Trophoblast cell (in vitro differentiated cells and primary cell): Measurements from ENCODE around the gene PHB1.
A peak's percentile ranks its signal among the peaks of the same experiment; 100 is the strongest.

Experiments
- DNase-seq, 2 donors: peaks; one replicate each; pipeline ENCODE4 v3.0.0-alpha.2; 2016
- H2AFZ ChIP-seq: 2 replicates; pipeline ENCODE4 v1.6.1; 2013; ENCODE audit warnings: low read length, moderate library complexity, mild to moderate bottlenecking; ENCODE audit not compliant: insufficient read depth, poor library complexity
- H2AK5ac ChIP-seq: 2 replicates; pipeline ENCODE4 v1.6.1; 2013; ENCODE audit warnings: mild to moderate bottlenecking, low read length
- H2BK120ac ChIP-seq: 2 replicates; pipeline ENCODE4 v1.6.1; 2013; ENCODE audit warnings: low read length, mild to moderate bottlenecking, moderate library complexity; ENCODE audit not compliant: insufficient read depth, poor library complexity
- H2BK12ac ChIP-seq: 2 replicates; pipeline ENCODE4 v1.6.1; 2013; ENCODE audit warnings: mild to moderate bottlenecking, low read length, moderate library complexity
- H2BK5ac ChIP-seq: 2 replicates; pipeline ENCODE4 v1.6.1; 2013; ENCODE audit warnings: low read length, low read depth, moderate library complexity, mild to moderate bottlenecking; ENCODE audit not compliant: poor library complexity
- H3K14ac ChIP-seq: 2 replicates; pipeline ENCODE4 v1.6.1; 2013; ENCODE audit warnings: mild to moderate bottlenecking, low read length
- H3K18ac ChIP-seq: 2 replicates; pipeline ENCODE4 v1.6.1; 2013; ENCODE audit warnings: mild to moderate bottlenecking, low read length
- H3K23ac ChIP-seq: 2 replicates; pipeline ENCODE4 v1.6.1; 2013; ENCODE audit warnings: low read length
- H3K27ac ChIP-seq: 2 replicates; pipeline ENCODE4 v1.5.1; 2013; ENCODE audit warnings: low read depth, mild to moderate bottlenecking, inconsistent platforms, low read length, moderate library complexity
- H3K27me3 ChIP-seq: 2 replicates; pipeline ENCODE4 v1.6.1; 2013; ENCODE audit warnings: inconsistent platforms, mild to moderate bottlenecking, low read length, moderate library complexity; ENCODE audit not compliant: insufficient read depth
- H3K36me3 ChIP-seq, 2 experiments: 1 replicate in 1 of 2; 2 replicates in 1 of 2; pipeline ENCODE4 v1.6.1; 2013; ENCODE audit warnings: low read length in 2 of 2, mild to moderate bottlenecking in 2 of 2, moderate library complexity in 1 of 2; ENCODE audit not compliant: insufficient read depth in 2 of 2, control insufficient read depth in 1 of 2
- H3K4ac ChIP-seq: 2 replicates; pipeline ENCODE4 v1.6.1; 2013; ENCODE audit warnings: low read depth, mild to moderate bottlenecking, low read length, moderate library complexity
- H3K4me1 ChIP-seq, 2 experiments: 1 replicate in 1 of 2; 2 replicates in 1 of 2; pipeline ENCODE4 v1.6.1; 2013; ENCODE audit warnings: low read length in 2 of 2, mild to moderate bottlenecking in 2 of 2, moderate library complexity in 1 of 2; ENCODE audit not compliant: insufficient read depth in 2 of 2, control insufficient read depth in 1 of 2
- H3K4me2 ChIP-seq: 2 replicates; pipeline ENCODE4 v1.6.1; 2013; ENCODE audit warnings: inconsistent platforms, mild to moderate bottlenecking, low read length, moderate library complexity
- H3K4me3 ChIP-seq: 2 replicates; pipeline ENCODE4 v1.5.1; 2013; ENCODE audit warnings: mild to moderate bottlenecking, low read depth, low read length, inconsistent platforms
- H3K79me1 ChIP-seq: one replicate; pipeline ENCODE4 v1.6.1; 2013; ENCODE audit warnings: low read length
- H3K79me2 ChIP-seq: 2 replicates; pipeline ENCODE4 v1.6.1; 2013; ENCODE audit warnings: low read length, mild to moderate bottlenecking; ENCODE audit not compliant: control insufficient read depth, insufficient read depth, poor library complexity
- H3K9ac ChIP-seq: 2 replicates; pipeline ENCODE4 v1.6.1; 2013; ENCODE audit warnings: mild to moderate bottlenecking, low read length
- H3K9me3 ChIP-seq: 2 replicates; pipeline ENCODE4 v1.6.1; 2013; ENCODE audit warnings: low read depth, mild to moderate bottlenecking, control low read depth, inconsistent platforms, low read length; ENCODE audit not compliant: insufficient read depth
- H4K12ac ChIP-seq: 2 replicates; pipeline ENCODE4 v1.6.1; 2013; ENCODE audit warnings: low read depth, mild to moderate bottlenecking, low read length, moderate library complexity
- H4K8ac ChIP-seq: 2 replicates; pipeline ENCODE4 v1.6.1; 2013; ENCODE audit warnings: low read depth, mild to moderate bottlenecking, low read length, moderate library complexity
- H4K91ac ChIP-seq: one replicate; pipeline ENCODE4 v1.6.1; 2013; ENCODE audit warnings: low read depth, mild to moderate bottlenecking, low read length, moderate library complexity
- WGBS: extraction: QIAGEN DNeasy Blood & Tissue Kit; methylation state at CpG from one replicate; pipeline ENCODE4 v1.1.7; 2013; ENCODE audit warnings: missing lambda C conversion rate; ENCODE audit not compliant: insufficient read length, insufficient coverage; ENCODE audit errors: extremely low coverage; 5-methylcytosine and 5-hydroxymethylcytosine counted together

Gene PHB1

GRCh38 chr17:49407981-49408501 is 6.6 kb downstream of the PHB1 start:
- H4K8ac ChIP-seq: no peak overlapping the region
- H2AFZ ChIP-seq: no peak overlapping the region
- H2AK5ac ChIP-seq: no peak overlapping the region
- no peak overlapping the region for H2BK120ac ChIP-seq
- WGBS: no CpG with 5 or more reads among the region's 9 CpGs
- no peak overlapping the region for H4K12ac ChIP-seq
- no peak overlapping the region for H3K14ac ChIP-seq
- H3K18ac ChIP-seq: no peak overlapping the region
- no peak overlapping the region for H3K9ac ChIP-seq
- H3K4me2 ChIP-seq: no peak overlapping the region
- no peaks in the 10 kb centered on the region for H3K79me2 ChIP-seq
- H3K27ac ChIP-seq: no peak overlapping the region
- no peaks in the 10 kb centered on the region for H3K27me3 ChIP-seq
- no peaks in the 10 kb centered on the region for H3K4me1 ChIP-seq
- no peak overlapping the region for H3K23ac ChIP-seq
- peak; percentile 77 to 89 for DNase-seq
- no peak overlapping the region for H4K91ac ChIP-seq
- H3K4ac ChIP-seq: no peak overlapping the region
- no peaks in the 10 kb centered on the region for H3K9me3 ChIP-seq
- no peak overlapping the region for H3K4me3 ChIP-seq
- peaks cover 51 to 82% of the 10 kb centered on the region in 2 experiments for H3K36me3 ChIP-seq
- no peak overlapping the region for H2BK12ac ChIP-seq
- no peak overlapping the region for H2BK5ac ChIP-seq
- no peaks in the 10 kb centered on the region for H3K79me1 ChIP-seq

DNA sequence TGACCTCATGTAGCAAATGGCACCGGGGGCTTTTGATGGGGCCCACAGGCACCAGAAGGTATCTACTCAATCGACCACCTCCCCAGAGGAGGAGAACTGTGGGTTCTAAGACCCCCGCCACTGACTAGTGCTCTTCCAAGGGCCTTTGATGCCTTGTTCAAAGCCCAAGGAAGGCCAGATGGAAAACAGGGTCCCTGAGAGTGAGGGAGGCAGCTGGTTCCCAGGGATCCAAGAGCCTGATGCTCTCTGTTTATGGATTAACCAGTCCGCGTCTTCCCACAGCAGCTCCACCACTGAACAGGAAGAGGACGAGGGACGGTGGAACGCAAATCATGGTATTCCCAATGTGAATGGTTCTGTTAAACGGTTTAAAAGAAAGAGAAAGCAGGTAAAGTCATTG is 7.6 kb downstream of the PHB1 start:
- H3K27ac ChIP-seq: no peak overlapping the region
- H2AFZ ChIP-seq: no peak overlapping the region
- no peak overlapping the region for H2BK12ac ChIP-seq
- no peaks in the 10 kb centered on the region for H3K9me3 ChIP-seq
- no peaks in the 10 kb centered on the region for H3K4me1 ChIP-seq
- H3K79me2 ChIP-seq: no peaks in the 10 kb centered on the region
- no peak overlapping the region for H3K18ac ChIP-seq
- no peak overlapping the region for H3K4me3 ChIP-seq
- H2BK120ac ChIP-seq: no peak overlapping the region
- no peak overlapping the region for H4K91ac ChIP-seq
- H4K12ac ChIP-seq: no peak overlapping the region
- no peak overlapping the region for H3K4ac ChIP-seq
- H3K27me3 ChIP-seq: no peaks in the 10 kb centered on the region
- H3K9ac ChIP-seq: no peak overlapping the region
- H3K36me3 ChIP-seq: peaks cover 46 to 77% of the 10 kb centered on the region in 2 experiments
- WGBS: no CpG with 5 or more reads among the region's 9 CpGs
- H4K8ac ChIP-seq: no peak overlapping the region
- no peak overlapping the region for H3K4me2 ChIP-seq
- no peak for DNase-seq
- H2BK5ac ChIP-seq: no peak overlapping the region
- H3K14ac ChIP-seq: no peak overlapping the region
- H3K79me1 ChIP-seq: no peaks in the 10 kb centered on the region
- no peak overlapping the region for H2AK5ac ChIP-seq
- H3K23ac ChIP-seq: no peak overlapping the region

DNA sequence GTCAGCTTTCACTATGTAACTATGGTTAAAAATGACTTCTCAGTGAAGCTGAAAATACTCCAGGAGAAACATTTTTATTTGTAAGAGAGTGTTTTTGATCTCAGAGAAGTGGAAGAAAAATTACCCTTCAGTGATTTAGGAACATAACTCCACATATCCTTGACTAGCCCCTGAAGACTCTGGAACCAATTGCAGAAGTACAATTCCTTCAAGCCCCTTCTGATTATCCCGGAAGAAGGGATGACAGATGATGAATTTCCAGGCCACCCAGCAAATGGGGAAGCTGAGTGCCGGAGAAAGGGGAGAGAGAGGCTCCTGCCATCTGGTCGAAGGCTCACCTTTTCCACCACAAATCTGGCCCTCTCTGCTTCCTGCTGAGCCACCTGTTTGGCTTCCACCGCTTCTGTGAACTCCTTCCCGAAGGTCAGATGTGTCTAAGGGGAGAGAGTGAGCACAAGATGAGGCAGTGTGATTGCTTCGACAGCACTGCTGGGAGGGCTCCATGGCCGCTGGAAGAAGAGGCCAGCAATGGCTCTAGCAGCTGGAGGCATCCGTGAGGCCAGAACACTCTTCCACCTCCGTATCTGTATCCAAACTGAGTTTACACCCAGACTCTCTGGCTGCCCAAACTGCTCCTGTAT is 8.1 kb downstream of the PHB1 start:
- no peak overlapping the region for H4K12ac ChIP-seq
- H3K4me3 ChIP-seq: no peak overlapping the region
- H3K27ac ChIP-seq: no peak overlapping the region
- no peak for DNase-seq
- H2BK120ac ChIP-seq: no peak overlapping the region
- H3K14ac ChIP-seq: no peak overlapping the region
- H2BK5ac ChIP-seq: no peak overlapping the region
- H3K36me3 ChIP-seq: peaks cover 45 to 72% of the 10 kb centered on the region in 2 experiments
- H2AK5ac ChIP-seq: no peak overlapping the region
- no peak overlapping the region for H4K91ac ChIP-seq
- H3K79me1 ChIP-seq: no peaks in the 10 kb centered on the region
- no peaks in the 10 kb centered on the region for H3K9me3 ChIP-seq
- no peak overlapping the region for H3K4me2 ChIP-seq
- H3K9ac ChIP-seq: peak overlapping the region; percentile 60
- H4K8ac ChIP-seq: no peak overlapping the region
- no peaks in the 10 kb centered on the region for H3K27me3 ChIP-seq
- H3K23ac ChIP-seq: no peak overlapping the region
- no CpG with 5 or more reads among the region's 9 CpGs for WGBS
- H2BK12ac ChIP-seq: no peak overlapping the region
- H2AFZ ChIP-seq: no peak overlapping the region
- H3K4ac ChIP-seq: no peak overlapping the region
- H3K4me1 ChIP-seq: no peaks in the 10 kb centered on the region
- H3K18ac ChIP-seq: no peak overlapping the region
- H3K79me2 ChIP-seq: no peaks in the 10 kb centered on the region

DNA sequence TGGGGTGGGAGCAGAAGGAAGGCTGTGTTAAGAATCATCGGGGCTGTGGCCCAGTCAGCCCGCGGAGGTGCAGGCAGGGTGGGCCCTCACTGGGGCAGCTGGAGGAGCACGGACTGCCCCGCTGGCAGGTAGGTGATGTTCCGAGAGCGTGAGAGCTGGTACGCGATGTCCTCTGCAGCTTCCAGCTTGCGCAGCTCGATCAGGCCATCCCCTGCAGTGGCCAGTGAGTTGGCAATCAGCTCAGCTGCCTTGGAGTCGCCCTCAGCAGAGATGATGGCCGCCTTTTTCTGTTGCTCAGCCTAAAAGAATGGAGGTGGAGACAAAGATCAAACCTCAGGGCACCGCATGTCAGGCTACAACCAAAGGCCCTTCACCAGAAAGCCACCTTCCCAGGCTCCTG is 9.8 kb downstream of the PHB1 start:
- Histone ChIP-seq H2AFZ (no peak overlapping the region), H4K8ac (no peak overlapping the region), H2BK12ac (no peak overlapping the region), H3K4ac (no peak overlapping the region), H3K27ac (no peak overlapping the region), H3K18ac (no peak overlapping the region), H3K4me2 (no peak overlapping the region), H3K79me1 (no peaks in the 10 kb centered on the region), H3K4me3 (no peak overlapping the region), H3K23ac (no peak overlapping the region), H3K36me3 (peaks cover 40 to 61% of the 10 kb centered on the region in 2 experiments), H3K27me3 (no peaks in the 10 kb centered on the region), H4K91ac (no peak overlapping the region), H3K9me3 (no peaks in the 10 kb centered on the region), H3K79me2 (no peaks in the 10 kb centered on the region), H2AK5ac (no peak overlapping the region), H3K9ac (no peak overlapping the region), H2BK120ac (no peak overlapping the region), H4K12ac (no peak overlapping the region), H3K14ac (no peak overlapping the region), H2BK5ac (no peak overlapping the region), H3K4me1 (no peaks in the 10 kb centered on the region)
- no CpG with 5 or more reads among the region's 14 CpGs for WGBS
- peak; percentile 11 to 31 for DNase-seq
